HFFc6 (cell line): ENCODE measurements around the gene CAT. TPM values are rescaled to one million over a fixed set of nuclear protein-coding genes. Genes with fewer than 3 reads are reported as not detected.
A peak's percentile ranks its signal among the peaks of the same experiment; 100 is the strongest.

Source experiments
- DNase-seq: peaks from one replicate; pipeline ENCODE4 v3.0.0-alpha.2; 2018
- H3K27ac Mint-ChIP-seq: 2 replicates; pipeline ENCODE4 v1.8.0; 2020; ENCODE audit warnings: mild to moderate bottlenecking, mixed read lengths
- H3K27me3 Mint-ChIP-seq: 2 replicates; pipeline ENCODE4 v1.8.0; 2021; ENCODE audit warnings: mild to moderate bottlenecking, moderate library complexity, mixed read lengths; ENCODE audit not compliant: insufficient read depth
- H3K36me3 Mint-ChIP-seq: 2 replicates; pipeline ENCODE4 v1.8.0; 2021; ENCODE audit warnings: low read depth, mixed read lengths
- H3K4me1 Mint-ChIP-seq: 2 replicates; pipeline ENCODE4 v1.8.0; 2020; ENCODE audit warnings: low read depth, mixed read lengths
- H3K4me3 Mint-ChIP-seq: 2 replicates; pipeline ENCODE4 v1.8.0; 2020; ENCODE audit warnings: mild to moderate bottlenecking, moderate library complexity, mixed read lengths
- H3K9me3 Mint-ChIP-seq: 2 replicates; pipeline ENCODE4 v1.8.0; 2020; ENCODE audit warnings: mild to moderate bottlenecking, mixed read lengths
- total RNA-seq, 6 experiments: library from RNA; stranded (reverse); fragmentation: NEBNext Ultra II Directional; extraction: Animal tissue kit (Norgen Biotek cat#: 25700); gene quantifications; 2 replicates in 1 of 6; 3 replicates in 5 of 6; pipeline ENCODE4 v1.2.3, GENCODE V29; 2021
- TF ChIP-seq, protein P1 (sequence below): fragments of 200-600 bp; sonication (generic); IDR thresholded peaks from 2 replicates; pipeline ENCODE4 v1.5.0; 2021; ENCODE audit warnings: antibody characterized with exemption, mild to moderate bottlenecking

The CAT gene
- total RNA-seq, 6 experiments from 2014 or later: 36.7 to 47.4 (median 42.9) TPM

DNA sequence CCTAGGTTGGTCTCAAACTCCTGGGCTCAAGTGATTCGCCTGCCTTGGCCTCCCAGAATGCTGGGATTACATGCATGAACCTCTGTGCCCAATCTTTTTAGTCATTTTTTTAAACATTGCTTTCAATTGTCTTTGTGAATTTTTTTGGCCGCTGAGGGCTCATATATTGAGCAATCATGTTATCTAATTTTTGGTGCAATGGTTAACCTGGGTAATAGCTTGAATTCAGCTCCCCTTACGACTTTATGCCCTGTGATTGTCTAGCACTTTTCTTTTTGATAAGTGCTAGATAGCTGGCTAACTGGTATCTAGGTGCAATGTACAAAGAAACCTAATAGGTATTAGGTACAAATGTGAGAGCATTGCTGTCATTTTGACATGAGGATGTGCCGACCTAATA is 35.3 kb upstream of the CAT start:
- peaks cover 6% of the 10 kb centered on the region; the same call in 1 of the 2 replicates for H3K4me1 Mint-ChIP-seq
- no peaks in the 10 kb centered on the region for H3K9me3 Mint-ChIP-seq
- DNase-seq: no peak
- H3K27me3 Mint-ChIP-seq: peaks cover 29% of the 10 kb centered on the region
- TF ChIP-seq, protein P1, sequence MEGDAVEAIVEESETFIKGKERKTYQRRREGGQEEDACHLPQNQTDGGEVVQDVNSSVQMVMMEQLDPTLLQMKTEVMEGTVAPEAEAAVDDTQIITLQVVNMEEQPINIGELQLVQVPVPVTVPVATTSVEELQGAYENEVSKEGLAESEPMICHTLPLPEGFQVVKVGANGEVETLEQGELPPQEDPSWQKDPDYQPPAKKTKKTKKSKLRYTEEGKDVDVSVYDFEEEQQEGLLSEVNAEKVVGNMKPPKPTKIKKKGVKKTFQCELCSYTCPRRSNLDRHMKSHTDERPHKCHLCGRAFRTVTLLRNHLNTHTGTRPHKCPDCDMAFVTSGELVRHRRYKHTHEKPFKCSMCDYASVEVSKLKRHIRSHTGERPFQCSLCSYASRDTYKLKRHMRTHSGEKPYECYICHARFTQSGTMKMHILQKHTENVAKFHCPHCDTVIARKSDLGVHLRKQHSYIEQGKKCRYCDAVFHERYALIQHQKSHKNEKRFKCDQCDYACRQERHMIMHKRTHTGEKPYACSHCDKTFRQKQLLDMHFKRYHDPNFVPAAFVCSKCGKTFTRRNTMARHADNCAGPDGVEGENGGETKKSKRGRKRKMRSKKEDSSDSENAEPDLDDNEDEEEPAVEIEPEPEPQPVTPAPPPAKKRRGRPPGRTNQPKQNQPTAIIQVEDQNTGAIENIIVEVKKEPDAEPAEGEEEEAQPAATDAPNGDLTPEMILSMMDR: no peak
- H3K27ac Mint-ChIP-seq: no peak overlapping the region
- H3K4me3 Mint-ChIP-seq: no peak overlapping the region
- H3K36me3 Mint-ChIP-seq: no peaks in the 10 kb centered on the region

DNA sequence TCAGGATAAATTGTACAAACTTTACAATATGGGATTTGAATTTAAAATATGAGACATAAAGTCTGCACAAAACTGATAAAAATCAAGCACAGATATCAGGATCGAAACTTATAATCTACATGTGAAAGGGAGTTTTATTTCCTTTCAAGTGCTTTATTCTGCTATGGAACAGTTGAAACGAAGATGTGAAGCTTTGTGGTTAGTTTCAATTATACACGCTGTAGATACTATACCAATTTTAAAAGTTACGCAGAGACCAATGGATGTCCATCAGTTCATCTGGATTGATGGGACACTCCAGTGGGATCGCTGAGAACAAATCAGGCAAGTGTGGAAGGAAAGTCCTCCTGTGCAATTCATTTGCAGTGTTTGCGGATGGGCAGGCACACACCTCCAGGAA is 34.5 kb upstream of the CAT start:
- H3K27me3 Mint-ChIP-seq: peaks cover 31% of the 10 kb centered on the region
- H3K27ac Mint-ChIP-seq: no peak overlapping the region
- H3K9me3 Mint-ChIP-seq: no peaks in the 10 kb centered on the region
- H3K4me3 Mint-ChIP-seq: no peak overlapping the region
- TF ChIP-seq, protein P1: no peak
- H3K4me1 Mint-ChIP-seq: peaks cover 6% of the 10 kb centered on the region; the same call in 1 of the 2 replicates
- no peak for DNase-seq
- H3K36me3 Mint-ChIP-seq: no peaks in the 10 kb centered on the region

DNA sequence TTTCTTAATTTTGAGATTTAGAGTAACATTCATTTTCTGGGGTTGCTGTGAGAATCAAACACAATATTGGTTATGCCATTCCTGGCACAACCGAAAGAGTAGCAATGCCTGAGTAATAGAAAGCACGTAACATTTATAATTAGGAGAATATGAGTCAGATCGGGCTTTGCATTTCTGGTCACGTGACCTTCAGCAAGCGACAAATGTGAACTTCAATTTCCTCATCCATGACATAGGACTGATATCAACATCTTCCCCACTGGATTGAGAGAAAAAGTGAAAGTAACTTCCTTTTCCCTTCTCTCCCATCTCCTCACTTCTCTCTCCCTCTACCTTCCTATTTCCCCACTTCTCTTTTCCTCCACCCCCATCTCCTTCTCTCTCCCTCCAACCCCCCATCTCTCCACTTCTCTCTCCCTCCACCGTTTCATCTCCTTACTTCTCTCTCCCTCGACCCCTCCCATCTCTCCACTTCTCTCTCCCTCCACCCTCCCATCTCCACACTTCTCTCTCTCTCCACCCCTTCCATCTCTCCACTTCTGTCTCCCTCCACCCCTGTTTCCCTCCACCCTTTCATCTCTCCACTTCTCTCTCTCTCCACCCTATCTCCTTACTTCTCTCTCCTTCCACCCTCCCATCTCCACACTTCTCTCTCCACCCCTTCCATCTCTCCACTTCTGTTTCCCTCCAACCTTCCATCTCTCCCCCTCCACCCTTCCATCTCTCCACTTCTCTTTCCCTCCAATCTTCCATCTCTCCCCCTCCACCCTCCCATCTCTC is 33.5 kb upstream of the CAT start:
- peaks cover 6% of the 10 kb centered on the region; the same call in 1 of the 2 replicates for H3K4me1 Mint-ChIP-seq
- H3K4me3 Mint-ChIP-seq: peak overlapping the region; percentile 30; the same call in 1 of the 2 replicates
- H3K27ac Mint-ChIP-seq: no peak overlapping the region
- H3K9me3 Mint-ChIP-seq: no peaks in the 10 kb centered on the region
- peak; percentile 2 for DNase-seq
- H3K36me3 Mint-ChIP-seq: no peaks in the 10 kb centered on the region
- H3K27me3 Mint-ChIP-seq: peaks cover 32% of the 10 kb centered on the region
- TF ChIP-seq, protein P1: no peak

DNA sequence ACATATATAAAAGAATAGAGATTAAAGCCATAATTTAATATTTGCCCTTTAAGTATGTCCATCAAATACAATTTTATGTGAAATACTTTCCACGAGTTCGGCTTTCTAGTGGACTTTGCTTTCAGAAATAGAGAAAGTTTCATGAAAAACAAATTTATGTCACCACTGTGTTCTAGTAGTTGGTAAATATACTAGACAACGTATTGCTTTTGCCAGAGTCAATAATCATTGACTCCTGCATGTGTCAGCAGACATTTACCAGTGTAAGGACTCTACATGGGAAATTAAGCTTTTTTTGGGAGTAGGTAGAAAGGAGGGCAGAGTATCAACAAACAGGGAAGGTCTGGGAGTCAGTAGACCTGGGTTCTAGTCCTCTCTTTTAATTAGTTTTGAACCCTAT is 32.3 kb upstream of the CAT start:
- no peaks in the 10 kb centered on the region for H3K36me3 Mint-ChIP-seq
- H3K27me3 Mint-ChIP-seq: peaks cover 25% of the 10 kb centered on the region
- peaks cover 6% of the 10 kb centered on the region; the same call in 1 of the 2 replicates for H3K4me1 Mint-ChIP-seq
- DNase-seq: no peak
- no peaks in the 10 kb centered on the region for H3K9me3 Mint-ChIP-seq
- no peak overlapping the region for H3K27ac Mint-ChIP-seq
- TF ChIP-seq, protein P1: no peak
- H3K4me3 Mint-ChIP-seq: no peak overlapping the region

DNA sequence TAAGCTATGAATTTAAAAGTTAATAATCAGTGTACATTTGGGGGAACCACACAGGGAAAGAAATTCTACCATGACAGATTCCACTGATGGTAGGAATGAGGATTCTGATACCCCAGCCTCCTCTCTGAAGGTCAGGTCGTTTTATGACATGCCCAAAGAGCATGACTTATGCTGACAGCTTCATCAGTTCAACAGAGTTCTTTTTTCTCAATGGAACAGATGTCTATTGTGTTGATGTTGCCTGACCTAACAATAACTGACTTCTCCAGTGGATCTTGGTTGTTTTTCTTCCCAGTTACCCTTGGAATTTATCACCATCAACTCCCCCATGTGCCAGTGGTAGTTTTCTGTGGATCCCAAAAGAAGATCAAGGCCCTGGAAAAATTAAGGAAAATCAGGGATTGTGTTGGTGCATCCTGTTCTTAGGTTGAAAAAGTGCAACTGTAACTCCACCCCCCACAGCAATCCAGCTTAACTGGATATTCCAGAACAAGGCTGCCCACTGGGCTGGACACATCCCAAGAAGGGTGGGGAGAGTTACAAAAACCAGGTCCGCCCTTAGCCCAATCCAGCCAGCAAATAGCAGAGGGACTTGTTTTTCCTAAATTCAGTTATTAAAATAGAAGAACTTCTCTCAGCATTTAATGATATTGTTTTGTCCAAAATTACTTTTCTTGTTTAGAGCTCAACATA is 31.5 kb upstream of the CAT start:
- Mint-ChIP-seq H3K27ac (no peak overlapping the region), H3K4me1 (peaks cover 11% of the 10 kb centered on the region; the same call in 1 of the 2 replicates), H3K9me3 (peaks cover 6% of the 10 kb centered on the region; the same call in 1 of the 2 replicates), H3K4me3 (no peak overlapping the region), H3K36me3 (no peaks in the 10 kb centered on the region), H3K27me3 (peaks cover 22% of the 10 kb centered on the region)
- TF ChIP-seq, protein P1: no peak
- no peak for DNase-seq
